Measurements from ENCODE around the gene TIMM44. TPM values are rescaled to one million over a fixed set of nuclear protein-coding genes. Genes with fewer than 3 reads are reported as not detected.

TIMM44 gene
- total RNA-seq, 4 donors from 2014 or later = 53.9 to 168 (median 94.1) TPM

DNA sequence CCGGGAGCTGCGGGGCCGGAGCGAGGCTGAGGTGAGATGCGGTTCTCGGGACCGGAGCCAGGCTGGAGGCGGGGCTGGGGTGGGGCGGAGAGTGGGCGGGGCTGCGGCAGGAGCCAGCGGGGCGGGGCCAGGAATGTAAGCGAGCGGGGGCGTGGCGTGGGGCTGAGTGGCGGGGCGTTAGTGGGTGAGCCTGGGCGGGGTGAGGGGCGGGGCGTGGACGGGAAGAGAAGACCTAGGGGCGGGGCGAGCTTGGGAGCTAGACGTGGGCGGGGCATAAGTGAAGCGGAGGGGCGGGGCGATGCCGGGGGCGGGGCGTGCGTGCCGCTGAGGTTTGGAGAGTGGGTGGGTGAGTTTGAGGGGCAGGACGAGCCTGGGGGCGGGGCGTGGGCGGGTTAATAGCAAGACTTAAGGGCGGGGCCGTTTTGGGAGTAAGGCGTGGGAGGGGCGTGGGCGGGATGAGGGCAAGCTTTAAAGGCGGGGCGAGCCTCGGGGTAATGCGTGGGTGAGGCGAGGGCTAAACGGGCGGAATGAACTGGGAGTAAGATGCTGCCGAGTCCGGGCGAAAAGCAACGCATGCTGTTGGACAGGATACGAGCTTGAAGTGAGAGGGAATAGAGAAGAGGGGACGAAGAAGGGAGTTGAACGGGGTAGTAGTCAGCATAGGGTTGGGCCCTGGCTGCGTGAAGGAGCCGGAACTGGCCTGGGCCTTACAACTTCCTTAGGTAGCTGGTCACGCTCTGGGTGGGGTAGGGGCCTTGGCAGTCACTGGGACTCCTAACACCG, 22.8 kb downstream of the TIMM44 start:
- DNase-seq = peak; percentile 98 to 99
- H3K27me3 ChIP-seq = peaks cover 27 to 44% (median 33%) of the 10 kb centered on the region in 3 donors
- H3K36me3 ChIP-seq = peaks cover 0 to 11% of the 10 kb centered on the region in 2 donors
- intact Hi-C loops (cut with DNase I; ENCODE audit: low total_unique reads) (loop anchor here (1.0 kb wide), 3 partner anchors 17 to 91 kb away; partner anchors contain the start of genes MAP2K7 and TIMM44), in situ Hi-C loops (cut with MboI; ENCODE audit: low sequenced_read_pairs in 4 of 4) (no loop called here)
- no peaks in the 10 kb centered on the region for H3K9me3 ChIP-seq
- peak overlapping the region; percentile 67 to 95 (median 80) for H3K4me3 ChIP-seq
- peak in 1 of 2 donors; percentile 9 for TF ChIP-seq POLR2A (IDR thresholded peaks at IDR 0.05)
- TF ChIP-seq, protein P1, sequence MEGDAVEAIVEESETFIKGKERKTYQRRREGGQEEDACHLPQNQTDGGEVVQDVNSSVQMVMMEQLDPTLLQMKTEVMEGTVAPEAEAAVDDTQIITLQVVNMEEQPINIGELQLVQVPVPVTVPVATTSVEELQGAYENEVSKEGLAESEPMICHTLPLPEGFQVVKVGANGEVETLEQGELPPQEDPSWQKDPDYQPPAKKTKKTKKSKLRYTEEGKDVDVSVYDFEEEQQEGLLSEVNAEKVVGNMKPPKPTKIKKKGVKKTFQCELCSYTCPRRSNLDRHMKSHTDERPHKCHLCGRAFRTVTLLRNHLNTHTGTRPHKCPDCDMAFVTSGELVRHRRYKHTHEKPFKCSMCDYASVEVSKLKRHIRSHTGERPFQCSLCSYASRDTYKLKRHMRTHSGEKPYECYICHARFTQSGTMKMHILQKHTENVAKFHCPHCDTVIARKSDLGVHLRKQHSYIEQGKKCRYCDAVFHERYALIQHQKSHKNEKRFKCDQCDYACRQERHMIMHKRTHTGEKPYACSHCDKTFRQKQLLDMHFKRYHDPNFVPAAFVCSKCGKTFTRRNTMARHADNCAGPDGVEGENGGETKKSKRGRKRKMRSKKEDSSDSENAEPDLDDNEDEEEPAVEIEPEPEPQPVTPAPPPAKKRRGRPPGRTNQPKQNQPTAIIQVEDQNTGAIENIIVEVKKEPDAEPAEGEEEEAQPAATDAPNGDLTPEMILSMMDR (IDR thresholded peaks at IDR 0.05 in 4 of 5, conservative IDR thresholded peaks at IDR 0.05 in 1 of 5) = no peak
- H3K27ac ChIP-seq = peak overlapping the region; percentile 80 to 95 (median 93)
- peaks cover 21 to 35% of the 10 kb centered on the region in 2 donors for H3K4me1 ChIP-seq
- peak; percentile 78 to 81 for ATAC-seq

DNA sequence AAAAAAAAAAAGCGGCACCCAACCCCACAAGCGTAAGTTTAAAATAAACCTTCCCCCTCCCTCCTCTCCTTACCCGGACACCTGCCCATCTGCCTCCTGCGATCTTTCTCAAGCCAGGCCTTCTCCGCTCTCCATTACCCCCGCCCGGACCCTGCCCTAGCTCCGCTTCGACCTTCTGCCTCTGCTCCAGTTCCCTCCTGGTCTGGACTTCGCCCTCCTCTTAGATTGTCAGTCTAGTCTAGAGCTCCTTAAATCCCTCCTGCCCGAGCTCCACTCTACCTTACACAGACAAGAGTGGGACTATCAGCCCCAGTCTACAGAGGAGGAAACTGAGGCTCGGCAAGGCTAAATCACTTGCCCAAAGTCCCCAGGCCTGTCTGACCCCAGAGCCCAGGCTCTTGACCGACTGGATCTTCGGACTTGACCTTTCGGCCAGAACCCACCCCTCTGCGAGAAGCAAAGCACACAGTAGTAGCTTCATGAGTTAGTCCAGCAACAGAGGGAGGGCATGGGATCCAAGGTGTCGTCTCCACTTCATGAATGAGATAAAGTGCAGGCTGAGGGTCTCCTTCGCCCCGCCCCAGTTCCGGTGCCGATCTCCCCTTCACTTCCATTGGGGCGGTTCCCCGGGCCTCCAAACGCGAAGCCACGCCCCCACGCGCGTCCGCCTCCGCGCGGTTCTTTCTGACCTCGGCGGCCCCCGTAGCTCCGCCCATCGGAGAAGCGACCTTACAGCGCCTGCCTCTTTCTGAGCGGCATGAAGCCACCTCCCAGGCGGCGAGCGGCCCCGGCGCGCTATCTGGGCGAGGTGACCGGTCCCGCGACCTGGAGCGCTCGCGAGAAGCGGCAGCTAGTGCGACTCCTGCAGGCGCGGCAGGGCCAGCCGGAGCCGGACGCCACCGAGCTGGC, 23.6 kb downstream of the TIMM44 start, which contains the start of gene SNAPC2:
Gene SNAPC2, plus strand, starts transcription at position 729 of the 909 bp plus-strand sequence. Its CDS starts 29 bp downstream, at position 758.
- peak; percentile 82 to 85 for ATAC-seq
- intact Hi-C loops (cut with DNase I; ENCODE audit: low total_unique reads) = loop anchor here (1.0 kb wide), 3 partner anchors 17 to 91 kb away; partner anchors contain the start of genes MAP2K7 and TIMM44
- in situ Hi-C loops (cut with MboI; ENCODE audit: low sequenced_read_pairs in 4 of 4) = no loop called here

DNA sequence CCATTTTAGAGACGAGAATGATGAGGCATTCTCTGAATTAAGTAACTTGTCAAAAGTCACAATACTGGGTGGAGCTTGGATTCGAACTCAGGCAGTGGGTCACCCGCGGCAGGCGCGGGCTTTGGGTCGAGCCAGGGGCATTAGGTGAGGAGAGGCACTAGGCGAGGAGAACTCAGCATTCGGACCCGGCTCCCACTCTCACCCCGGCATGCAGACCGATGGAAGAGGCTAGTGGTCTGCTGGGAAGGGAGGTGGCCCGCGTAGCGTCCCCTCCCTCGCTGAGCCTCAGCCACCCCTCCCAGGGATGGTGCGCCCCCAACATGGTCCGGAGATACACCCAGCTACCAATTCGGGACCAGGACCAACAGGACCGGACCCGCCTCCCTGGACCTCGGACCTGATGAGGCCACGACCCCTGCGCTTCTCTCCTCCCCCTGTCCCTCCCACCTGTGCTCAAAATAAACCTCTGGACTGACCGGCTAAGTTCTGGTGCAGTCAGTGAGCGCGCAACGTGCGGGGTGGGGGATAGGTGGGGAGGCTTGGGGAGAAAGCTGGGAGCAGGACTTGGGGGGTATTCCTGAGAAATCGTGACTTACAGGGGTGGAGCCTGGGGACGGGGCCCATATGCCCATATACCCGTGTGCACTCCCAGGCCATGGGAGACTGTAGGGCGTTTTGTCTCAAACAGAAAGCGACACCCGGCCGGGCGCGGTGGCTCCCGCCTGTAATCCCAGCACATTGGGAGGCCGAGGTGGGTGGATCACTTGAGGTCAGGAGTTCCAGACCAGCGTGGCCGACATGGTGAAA, 24.6 kb downstream of the TIMM44 start:
- Histone ChIP-seq H3K4me1 (peaks cover 21 to 38% of the 10 kb centered on the region in 2 donors), H3K27me3 (peaks cover 40 to 49% (median 46%) of the 10 kb centered on the region in 3 donors)
- in situ Hi-C loops (cut with MboI; ENCODE audit: low sequenced_read_pairs in 4 of 4) = no loop called here

More for the DNA sequence above, 23.6 kb downstream of the TIMM44 start, which contains the start of gene SNAPC2:
- Histone ChIP-seq H3K27me3 (peaks cover 35 to 48% (median 41%) of the 10 kb centered on the region in 3 donors), H3K27ac (peak within 1 kb of the TSS; percentile 80 to 95 (median 93)), H3K9me3 (no peaks in the 10 kb centered on the region), H3K4me3 (peak within 1 kb of the TSS; percentile 67 to 95 (median 80)), H3K4me1 (peaks cover 21 to 38% of the 10 kb centered on the region in 2 donors), H3K36me3 (peaks cover 0 to 11% of the 10 kb centered on the region in 2 donors)
- peak; percentile 44 to 53 for TF ChIP-seq POLR2A (IDR thresholded peaks at IDR 0.05)
- TF ChIP-seq, protein P1 (IDR thresholded peaks at IDR 0.05 in 4 of 5, conservative IDR thresholded peaks at IDR 0.05 in 1 of 5) = no peak
- peak; percentile 88 to 93 for DNase-seq

More for the DNA sequence above, 24.6 kb downstream of the TIMM44 start:
- Histone ChIP-seq H3K9me3 (no peaks in the 10 kb centered on the region), H3K4me3 (no peak overlapping the region), H3K27ac (peak overlapping the region in 1 of 4 donors; percentile 92), H3K36me3 (peaks cover 0 to 11% of the 10 kb centered on the region in 2 donors)
- DNase-seq (no peak), ATAC-seq (no peak)
- intact Hi-C loops (cut with DNase I; ENCODE audit: low total_unique reads) = no loop called here
- TF ChIP-seq, protein P1 (IDR thresholded peaks at IDR 0.05 in 4 of 5, conservative IDR thresholded peaks at IDR 0.05 in 1 of 5) = no peak
- no peak for TF ChIP-seq POLR2A (IDR thresholded peaks at IDR 0.05)

Measured in gastrocnemius medialis (tissue), 4 donors.